SKM-1 (cell line): Measurements from ENCODE around the gene XKR7.
A peak's percentile ranks its signal among the peaks of the same experiment; 100 is the strongest.
"Not testable (repeated sequence)": the region's sequence is repeated elsewhere in the genome, so short reads cannot be mapped to it uniquely, and the experiment has no call there.

Experiments
- DNase-seq: peaks from one replicate; lab custom pipeline; 2025; ENCODE audit not compliant: unreplicated experiment; lab: John Stamatoyannopoulos, UW

Gene XKR7

DNA sequence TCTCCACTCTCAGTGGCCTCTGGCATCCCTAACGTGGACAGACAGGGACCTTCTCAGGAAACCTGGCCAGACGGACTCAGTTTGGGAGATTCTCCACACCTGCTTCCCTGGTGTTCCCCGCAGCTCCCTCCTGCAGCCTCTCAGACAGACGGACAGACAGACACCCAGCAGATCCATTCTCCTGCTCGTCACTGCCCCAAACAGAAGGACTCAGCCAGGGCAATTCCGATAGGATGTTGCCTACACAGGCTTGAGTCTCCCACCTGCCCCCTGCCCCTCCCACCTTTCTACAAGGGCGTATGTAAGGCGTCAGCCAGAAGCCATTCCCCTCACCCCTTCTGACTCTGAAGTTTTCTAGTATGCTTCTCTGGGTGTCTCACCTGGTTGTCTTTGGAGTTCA is 42.7 kb downstream of the XKR7 start:
- DNase-seq, result no peak

DNA sequence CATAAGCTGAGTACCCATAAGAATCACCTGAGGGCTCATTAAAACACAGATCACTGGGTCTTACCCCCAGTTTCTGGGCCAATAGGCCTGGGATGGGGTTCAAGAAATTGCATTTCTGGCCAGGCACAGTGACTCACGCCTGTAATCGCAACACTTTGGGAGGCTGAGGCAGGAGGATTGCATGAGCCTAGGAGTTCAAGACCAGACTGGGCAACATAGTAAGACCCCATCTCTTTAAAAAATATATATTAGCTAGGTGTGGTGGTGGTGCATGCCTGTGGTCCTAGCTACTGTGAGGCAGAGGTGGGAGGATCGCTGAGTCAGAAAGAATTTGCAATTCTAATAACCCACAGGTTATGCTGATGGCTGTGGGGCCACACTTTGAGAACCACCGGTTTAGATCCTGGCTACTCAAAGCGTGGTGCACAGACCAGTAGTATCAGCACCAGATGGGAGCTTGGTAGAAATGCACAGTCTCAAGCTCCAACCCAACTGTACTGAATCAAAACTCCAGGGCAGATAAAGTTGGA is 44.3 kb downstream of the XKR7 start:
- no peak for DNase-seq

DNA sequence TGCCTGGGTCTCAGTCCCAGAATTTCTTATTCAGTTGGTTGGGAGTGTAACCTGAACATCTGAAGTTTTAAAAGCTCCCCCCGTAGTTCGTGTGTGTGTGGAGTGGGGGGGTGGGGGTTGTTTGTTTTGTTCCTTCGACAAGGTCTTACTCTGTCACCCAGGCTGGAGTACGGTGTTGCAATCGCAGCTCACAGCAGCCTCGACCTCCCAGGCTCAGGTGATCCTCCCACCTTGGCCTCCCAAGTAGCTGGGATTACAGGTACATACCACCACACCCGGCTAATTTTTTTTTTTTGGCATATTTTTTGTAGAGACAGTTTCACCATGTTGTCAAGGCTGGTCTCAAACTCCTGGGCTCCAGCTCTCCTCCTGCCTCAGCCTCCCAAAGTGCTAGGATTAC is 45.4 kb downstream of the XKR7 start:
- no peak for DNase-seq

DNA sequence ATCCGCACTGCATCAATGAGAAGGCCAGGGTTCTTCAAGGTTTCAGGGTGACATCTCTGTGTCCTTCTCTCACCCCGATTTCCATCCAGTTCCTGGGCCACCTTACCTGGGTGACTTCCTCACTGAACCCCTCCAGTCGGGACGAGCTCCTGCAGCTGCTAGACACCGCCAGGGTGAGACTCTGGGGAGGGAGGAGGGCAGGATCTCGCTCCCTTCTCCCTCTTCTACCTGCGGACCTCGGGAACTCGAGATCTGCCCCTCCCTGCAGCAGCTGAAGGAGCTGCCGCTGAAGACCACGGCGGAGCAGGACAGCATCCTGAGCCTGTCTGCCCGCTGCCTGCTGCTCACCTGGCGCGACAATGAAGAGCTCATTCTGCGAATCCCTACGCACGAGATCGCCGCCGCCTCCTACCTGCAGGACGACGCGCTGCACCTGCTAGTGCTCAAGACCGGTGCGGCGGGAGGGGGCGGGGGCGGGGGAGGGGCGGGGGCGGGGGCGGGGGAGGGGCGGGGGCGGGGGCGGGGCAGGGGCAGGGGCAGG is 49.8 kb downstream of the XKR7 start:
- DNase-seq, result no peak

DNA sequence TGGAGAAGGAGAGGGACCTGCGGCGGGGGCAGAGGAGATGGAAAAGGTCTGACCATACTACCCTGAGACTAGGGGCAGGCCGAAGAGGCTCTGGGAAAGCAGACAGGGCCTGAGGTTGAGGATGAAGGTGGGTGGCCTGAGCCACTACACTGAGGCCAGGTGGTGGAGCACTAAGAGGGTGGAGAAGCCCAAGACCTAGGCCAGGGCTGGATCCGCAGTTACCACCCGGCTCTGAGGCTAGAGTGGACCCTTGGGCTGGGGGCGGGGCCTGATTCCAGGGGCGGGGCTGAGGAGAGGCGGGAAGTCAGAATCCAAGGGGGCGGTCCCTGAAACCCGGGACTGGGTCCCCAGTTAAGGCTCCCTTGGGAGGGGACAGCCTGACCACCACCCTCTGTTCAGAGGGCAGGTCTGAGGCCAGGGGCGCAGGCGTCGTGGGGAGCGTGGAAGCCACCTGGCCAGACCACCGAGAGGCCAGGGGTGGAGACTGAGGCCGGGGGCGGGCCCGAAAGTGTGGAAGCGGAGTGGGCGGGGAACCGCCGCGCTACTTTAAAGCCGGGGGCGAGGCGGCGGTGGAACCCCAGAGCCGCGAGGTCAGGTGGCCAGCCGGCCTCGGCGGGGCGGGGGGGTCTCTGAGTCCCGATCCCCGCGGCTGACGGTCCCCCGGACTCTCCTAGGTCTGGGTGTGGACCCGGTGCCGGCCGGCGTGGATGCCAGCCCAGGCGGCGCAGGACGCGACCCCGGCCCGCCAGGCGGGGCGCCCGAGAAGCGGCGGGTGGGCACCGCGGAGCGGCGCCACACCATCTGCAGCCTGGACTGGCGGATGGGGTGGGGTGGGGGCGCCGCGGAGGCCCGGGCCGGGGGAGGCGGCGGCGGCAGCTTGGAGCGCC is 50.6 kb downstream of the XKR7 start:
- DNase-seq, result no peak

DNA sequence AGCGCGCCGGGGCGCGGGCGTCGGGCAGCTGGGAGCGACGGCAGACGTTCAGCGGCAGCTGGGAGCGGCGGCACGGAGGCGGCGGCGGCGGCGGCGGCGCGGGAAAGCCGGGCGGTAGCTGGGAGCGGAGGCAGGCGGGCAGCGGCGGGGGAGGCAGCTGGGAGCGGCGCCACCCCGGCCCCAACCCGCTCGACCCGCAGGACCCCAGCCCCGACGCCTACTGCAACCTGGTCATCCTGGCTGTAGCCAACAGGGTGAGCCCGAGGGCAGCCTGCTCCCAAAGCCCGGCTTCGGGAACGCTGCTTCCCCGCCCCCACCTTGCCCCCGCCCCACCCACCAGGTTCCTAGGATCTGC is 51.2 kb downstream of the XKR7 start:
- DNase-seq, result no peak

DNA sequence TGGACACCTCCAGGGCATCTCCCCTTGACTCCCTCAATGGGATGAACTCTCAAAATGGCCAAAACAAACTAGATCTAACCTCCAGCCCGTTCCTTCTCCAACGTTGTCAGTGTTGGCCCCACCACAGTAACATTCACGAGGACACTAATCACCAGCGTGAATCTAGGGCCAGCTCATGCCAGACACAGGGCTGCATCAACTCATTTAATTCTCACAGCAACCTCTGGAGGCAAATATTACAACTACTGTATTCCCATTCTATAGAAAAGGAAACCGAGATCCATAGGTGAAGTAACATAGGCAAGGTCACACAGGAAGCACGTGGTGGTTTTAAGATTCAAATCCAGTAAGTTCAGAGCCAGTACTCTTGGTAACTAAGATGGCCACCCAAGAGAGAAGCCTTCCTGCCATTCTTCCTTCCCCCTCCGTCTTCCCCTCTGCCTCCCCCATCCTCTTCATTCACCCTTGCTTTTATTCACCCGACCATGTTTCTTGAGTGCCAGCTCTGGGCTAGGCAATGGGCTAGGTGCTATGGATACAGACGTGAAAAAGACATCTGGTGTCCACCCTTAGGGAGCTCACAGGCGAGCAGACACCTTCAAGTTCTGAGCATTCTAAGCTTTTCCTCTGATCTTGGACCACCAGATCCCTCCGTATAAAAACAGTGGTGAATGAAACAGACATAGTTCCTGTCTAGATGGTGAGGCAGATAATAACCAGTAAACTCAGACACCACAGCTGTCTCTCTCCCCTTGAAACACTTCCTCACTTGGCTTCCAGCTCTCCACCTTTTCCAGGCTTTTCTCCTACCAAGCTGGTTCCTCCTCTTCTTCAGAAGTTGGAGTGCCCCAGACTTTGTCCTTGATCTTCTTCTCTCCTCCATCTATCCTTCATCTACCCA is 51.9 kb downstream of the XKR7 start:
- no peak for DNase-seq

DNA sequence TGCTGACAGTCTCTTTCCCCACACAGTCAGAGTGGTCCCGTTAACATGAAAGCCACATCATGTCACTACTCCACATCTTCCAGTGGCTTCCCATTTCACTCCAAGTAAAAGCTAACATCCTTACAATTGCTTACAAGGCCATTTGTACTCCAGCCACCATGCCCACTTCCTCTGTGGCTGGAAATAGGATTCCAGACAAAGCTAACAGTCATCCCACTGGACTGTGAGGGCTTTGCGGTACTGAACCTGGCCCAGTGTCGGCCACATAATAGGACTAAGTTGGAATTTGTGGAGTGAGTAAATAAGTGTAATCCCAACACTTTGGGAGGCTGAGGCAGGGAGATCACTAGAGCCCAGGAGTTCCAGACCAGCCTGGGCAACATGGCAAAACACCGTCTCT is 53.1 kb downstream of the XKR7 start:
- no peak for DNase-seq

DNA sequence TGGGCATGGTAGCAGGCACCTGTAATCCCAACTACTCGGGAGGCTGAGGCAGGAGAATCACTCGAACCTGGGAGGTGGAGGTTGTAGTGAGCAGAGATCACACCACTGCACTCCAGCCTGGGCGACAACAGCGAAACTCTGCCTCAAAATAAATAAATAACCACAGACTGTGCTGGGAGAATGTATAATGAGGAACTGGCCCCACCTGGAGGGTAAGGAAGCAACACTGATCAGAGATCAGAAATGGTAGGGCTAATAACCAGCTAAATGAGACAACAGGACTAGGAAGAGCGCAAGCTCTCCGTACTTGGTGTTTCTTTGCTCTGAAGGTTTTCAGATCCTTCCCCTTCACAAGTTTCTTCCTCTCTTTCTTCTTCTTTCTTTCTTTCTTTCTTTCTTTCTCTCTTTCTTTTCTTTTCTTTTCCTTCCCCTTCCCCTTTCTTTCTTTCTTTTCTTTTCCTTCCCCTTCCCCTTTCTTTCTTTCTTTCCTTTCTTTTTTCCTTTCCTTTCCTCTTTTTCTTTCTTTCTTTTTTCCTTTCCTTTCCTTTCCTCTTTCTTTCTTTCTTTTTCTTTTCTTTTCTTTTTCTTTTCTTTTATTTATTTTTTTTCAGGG is 56.8 kb downstream of the XKR7 start:
- no peak for DNase-seq

DNA sequence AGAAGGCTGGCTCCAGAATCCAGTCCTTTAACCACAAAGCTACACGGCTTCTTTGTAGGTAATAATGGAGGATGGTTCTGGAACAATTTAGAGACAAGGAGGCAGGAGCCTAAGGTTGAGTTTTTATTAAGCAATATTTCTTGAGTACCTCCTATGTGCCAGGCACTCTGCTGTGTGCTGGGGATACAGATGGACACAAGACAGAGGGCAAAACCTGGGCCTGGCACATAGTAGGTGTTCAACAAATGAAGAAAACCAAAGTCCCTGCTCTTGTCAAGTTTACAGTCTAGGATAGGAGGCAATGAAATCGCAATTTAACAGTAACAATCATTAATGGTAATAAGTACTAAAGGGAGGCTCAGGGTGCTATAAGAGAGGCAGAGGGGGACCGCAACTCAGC is 59.7 kb downstream of the XKR7 start:
- DNase-seq, result no peak

DNA sequence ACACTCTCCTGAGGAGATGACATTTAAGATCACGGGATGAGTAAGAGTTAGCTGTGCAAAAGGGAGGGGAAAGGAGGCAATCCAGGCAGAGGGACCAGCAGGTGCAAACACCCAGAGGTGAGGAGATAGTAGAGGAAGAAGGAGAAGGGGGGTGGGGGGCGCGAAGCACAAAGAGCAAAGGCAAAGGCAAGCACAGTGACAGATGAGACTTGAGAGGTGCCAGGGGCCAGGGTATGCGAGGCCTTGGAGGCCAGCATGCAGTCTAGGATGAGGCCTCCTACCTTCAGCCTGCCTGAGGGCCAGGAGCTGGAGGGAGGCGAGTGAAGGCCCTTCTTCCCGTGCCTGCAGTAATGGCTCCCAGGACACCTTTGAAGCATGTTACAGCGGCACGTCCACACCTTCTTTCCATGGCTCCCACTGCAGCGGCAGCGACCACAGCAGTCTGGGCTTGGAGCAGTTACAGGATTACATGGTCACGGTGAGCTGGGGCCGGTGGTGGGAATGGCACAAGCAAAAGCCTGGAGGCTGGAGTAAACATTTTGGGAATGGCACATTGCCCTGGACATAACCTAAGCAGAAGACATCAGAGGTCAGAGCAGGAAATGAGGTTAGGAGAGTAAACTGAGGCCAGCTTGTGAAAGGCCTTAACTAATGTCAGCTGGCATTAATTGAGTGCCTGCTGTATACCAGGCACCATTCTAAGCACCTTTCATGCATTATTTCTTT is 60.9 kb downstream of the XKR7 start:
- no peak for DNase-seq

DNA sequence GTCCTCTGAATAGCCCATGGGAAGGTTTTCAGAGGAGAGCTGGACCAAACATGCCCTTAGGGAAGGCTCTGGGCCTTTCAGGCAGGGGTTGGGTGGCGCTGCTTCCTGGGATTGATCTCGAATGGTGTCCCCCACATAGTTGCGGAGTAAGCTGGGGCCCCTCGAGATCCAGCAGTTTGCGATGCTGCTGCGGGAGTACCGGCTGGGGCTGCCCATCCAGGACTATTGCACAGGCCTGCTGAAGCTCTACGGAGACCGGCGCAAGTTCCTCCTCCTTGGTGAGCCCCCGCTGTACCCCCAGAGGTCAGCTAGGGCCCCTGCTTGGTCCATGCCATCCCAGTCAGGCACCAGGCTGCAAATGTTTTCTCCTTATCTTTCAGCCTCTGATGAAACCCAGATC is 61.6 kb downstream of the XKR7 start:
- DNase-seq, result no peak

DNA sequence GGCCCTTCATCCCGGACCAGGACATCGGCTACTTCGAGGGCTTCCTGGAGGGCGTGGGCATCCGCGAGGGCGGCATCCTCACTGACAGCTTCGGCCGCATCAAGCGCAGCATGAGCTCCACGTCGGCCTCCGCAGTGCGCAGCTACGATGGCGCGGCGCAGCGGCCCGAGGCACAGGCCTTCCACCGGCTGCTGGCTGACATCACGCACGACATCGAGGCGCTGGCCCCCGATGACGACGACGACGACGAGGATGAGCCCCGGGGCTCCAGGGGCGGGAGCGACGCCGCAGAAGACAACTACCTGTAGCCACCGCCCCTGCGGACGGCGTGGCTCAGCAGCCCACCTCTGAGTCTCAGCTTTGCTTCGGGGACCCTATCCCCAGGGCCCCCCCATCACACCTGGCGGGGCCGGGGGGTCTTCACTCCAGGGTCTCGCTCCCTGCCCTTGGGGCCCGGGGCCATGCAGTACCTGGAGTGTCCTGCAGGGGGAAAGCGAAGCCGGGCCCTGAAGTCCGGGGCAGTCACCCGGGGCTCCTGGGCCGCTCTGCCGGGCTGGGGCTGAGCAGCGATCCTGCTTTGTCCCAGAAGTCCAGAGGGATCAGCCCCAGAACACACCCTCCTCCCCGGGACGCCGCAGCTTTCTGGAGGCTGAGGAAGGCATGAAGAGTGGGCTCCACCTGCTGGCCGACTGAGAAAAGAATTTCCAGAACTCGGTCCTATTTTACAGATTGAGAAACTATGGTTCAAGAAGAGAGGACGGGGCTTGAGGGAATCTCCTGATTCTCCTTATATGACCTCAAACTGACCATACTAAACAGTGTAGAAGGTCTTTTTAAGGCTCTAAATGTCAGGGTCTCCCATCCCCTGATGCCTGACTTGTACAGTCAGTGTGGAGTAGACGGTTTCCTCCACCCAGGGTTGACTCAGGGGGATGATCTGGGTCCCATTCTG is 63.3 kb downstream of the XKR7 start:
- DNase-seq, result peak; percentile 49

DNA sequence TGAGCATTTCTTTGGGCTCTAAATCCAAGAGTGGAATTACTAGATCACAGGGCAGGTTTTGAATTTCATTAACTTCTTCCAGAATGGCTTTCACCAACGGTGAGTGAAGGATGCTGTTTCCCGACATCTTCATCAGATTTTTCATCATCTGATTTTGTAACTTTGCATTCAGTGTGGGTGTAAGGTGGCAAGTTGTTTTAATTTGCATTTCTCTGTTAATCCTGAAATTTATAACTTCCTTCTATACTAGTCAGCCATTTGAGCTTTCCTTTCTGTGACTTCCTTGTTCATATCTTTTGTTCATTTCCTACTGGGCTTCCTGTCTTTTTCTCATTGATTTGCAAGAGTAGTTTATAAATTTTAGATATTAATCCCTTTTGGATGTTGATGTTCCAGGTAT is 65.4 kb downstream of the XKR7 start:
- DNase-seq, result no peak

DNA sequence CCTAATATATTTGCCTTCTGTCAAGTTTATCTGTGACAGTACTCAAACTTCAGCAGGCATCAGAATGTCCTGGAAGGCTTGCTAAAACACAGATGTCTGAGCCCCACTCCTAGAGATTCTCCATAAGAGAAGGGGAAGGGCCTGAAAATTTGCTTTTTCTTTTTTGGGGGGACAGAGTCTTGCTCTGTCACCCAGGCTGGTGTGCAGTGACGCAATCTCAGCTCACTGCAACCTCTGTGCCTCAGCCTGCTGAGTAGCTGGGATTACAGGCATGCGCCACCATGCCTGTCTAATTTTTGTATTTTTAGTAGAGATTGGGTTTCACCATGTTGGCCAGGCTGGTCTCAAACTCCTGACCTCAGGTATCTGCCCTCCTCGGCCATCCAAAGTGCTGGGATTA is 65.8 kb downstream of the XKR7 start:
- not testable (repeated sequence) for DNase-seq

DNA sequence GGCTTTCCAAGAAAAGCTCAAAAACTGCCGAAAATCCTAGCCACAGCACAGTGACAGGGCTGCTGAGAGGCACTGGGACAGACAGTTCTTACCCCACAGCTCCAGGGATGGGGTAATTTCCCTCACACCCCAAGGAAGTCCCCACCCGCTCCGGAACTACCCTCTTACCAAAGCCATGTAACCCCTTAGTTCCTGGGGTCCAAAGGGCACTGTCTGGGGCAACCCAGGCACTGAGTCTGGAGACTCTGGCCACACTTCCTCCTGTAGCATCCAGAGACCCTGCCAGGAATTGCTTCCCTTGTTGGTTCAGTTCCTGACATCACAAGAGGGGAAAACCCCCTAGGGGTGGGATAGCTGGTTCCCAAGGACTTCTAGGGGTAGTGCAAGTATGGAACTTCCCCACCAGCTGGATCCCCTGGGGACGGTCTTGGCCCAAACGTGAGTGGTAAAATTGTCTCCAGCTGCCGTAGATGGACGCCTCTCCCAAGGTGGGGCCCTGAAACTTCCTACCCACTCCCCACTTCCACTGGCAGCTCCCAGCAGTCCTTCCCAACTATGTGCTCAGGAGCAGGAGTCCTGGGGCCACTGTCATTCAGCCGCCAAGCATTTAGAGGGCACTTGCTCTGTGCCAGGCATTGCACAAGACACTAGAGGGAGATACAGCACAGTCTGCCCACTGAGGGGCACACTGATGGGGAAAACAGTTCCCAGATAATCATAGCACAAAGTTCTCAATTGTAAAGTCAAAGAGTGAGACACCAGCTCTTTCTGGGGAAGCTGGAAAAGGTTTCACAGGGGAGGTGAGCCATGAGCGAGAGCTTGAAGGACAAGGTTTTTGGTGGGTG is 66.9 kb downstream of the XKR7 start:
- peak; percentile 50 for DNase-seq

DNA sequence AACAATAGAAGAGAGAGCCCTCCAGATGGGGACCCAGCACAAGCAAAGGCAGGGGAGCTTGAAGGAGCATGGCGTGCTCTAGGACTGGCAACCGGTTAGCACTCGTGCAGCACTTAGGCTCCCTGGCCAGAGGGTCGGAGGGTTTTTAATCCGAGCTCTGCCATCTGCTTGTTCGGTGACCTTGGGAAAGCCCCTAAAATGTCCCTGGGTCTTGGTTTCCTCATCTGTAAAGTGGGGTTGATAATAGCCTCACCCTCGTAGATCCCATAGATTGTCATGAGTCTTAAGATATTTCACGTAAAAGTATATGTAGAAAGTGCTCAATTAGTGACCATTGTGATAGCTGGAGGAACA is 67.5 kb downstream of the XKR7 start:
- no peak for DNase-seq

DNA sequence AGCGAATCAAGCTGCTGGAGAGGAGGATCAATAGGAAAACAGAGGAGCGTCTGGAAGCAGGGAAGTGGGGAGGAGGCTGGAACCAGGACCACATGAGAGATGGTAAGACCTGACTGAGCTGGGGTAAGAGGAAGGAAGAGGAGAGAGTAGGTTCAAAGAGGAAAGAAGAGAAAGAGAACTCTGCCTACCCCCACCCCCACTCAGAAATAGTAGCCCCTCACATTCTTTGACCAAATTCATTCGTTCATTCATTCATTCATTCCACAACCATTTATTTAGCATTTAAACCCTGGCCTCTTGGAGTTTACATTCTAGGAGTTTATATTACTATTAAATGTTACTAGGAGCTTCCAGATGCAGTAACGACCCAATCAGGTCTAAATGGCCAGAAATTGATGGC is 68.3 kb downstream of the XKR7 start:
- DNase-seq, result no peak
